ENCODE data around the gene KCNQ1.

Gene KCNQ1

GRCh38 chr11:2436013-2436520 is 8.7 kb upstream of the KCNQ1 start:
- H3F3A ChIP-seq (ENCODE audit: insufficient read depth) = no peaks in the 10 kb centered on the region
- H4K20me1 ChIP-seq (ENCODE audit: low read depth, low read length) = no peaks in the 10 kb centered on the region
- no peak overlapping the region for H3K4me2 ChIP-seq (ENCODE audit: low read depth, low read length, poor library complexity, severe bottlenecking)
- H3K36me3 ChIP-seq (ENCODE audit: low read length) = no peaks in the 10 kb centered on the region
- no peak overlapping the region for H3K9ac ChIP-seq (ENCODE audit: low read length)
- no peaks in the 10 kb centered on the region for H3K9me3 ChIP-seq (ENCODE audit: insufficient read depth, low read length)
- H3K27ac ChIP-seq (ENCODE audit: low read depth, low read length) = no peak overlapping the region
- H3K79me2 ChIP-seq (ENCODE audit: insufficient read depth, low read length) = no peaks in the 10 kb centered on the region
- H3K4me3 ChIP-seq (ENCODE audit: insufficient read depth, low read length, poor library complexity, severe bottlenecking) = no peak overlapping the region
- no peak for TF ChIP-seq CTCF (IDR thresholded peaks at IDR 0.05; ENCODE audit: insufficient read depth, low read length, poor library complexity, severe bottlenecking)
- TF ChIP-seq EZH2phosphoT487 (conservative IDR thresholded peaks at IDR 0.05; ENCODE audit: low read length) = no peak
- no peak overlapping the region for H2AFZ ChIP-seq (ENCODE audit: low read depth, low read length, severe bottlenecking)
- H3K9me2 ChIP-seq (replicated peaks; ENCODE audit: insufficient read depth, low read length) = no peaks in the 10 kb centered on the region
- no peaks in the 10 kb centered on the region for H3K27me3 ChIP-seq (ENCODE audit: low read length)

GRCh38 chr11:2436521-2437031 is 8.2 kb upstream of the KCNQ1 start:
- no peak overlapping the region for H3K4me3 ChIP-seq (ENCODE audit: insufficient read depth, low read length, poor library complexity, severe bottlenecking)
- no peak for TF ChIP-seq CTCF (IDR thresholded peaks at IDR 0.05; ENCODE audit: insufficient read depth, low read length, poor library complexity, severe bottlenecking)
- TF ChIP-seq EZH2phosphoT487 (conservative IDR thresholded peaks at IDR 0.05; ENCODE audit: low read length) = no peak
- no peaks in the 10 kb centered on the region for H3K9me3 ChIP-seq (ENCODE audit: insufficient read depth, low read length)

GRCh38 chr11:2437516-2437915 is 7.3 kb upstream of the KCNQ1 start:
- H3K9ac ChIP-seq (ENCODE audit: low read length) = no peak overlapping the region
- H3K4me3 ChIP-seq (ENCODE audit: insufficient read depth, low read length, poor library complexity, severe bottlenecking) = no peak overlapping the region
- no peaks in the 10 kb centered on the region for H3K79me2 ChIP-seq (ENCODE audit: insufficient read depth, low read length)
- H3K27me3 ChIP-seq (ENCODE audit: low read length) = no peaks in the 10 kb centered on the region
- H3K36me3 ChIP-seq (ENCODE audit: low read length) = no peaks in the 10 kb centered on the region
- TF ChIP-seq EZH2phosphoT487 (conservative IDR thresholded peaks at IDR 0.05; ENCODE audit: low read length) (no peak), CTCF (IDR thresholded peaks at IDR 0.05; ENCODE audit: insufficient read depth, low read length, poor library complexity, severe bottlenecking) (no peak)
- H4K20me1 ChIP-seq (ENCODE audit: low read depth, low read length) = no peaks in the 10 kb centered on the region
- no peak overlapping the region for H3K27ac ChIP-seq (ENCODE audit: low read depth, low read length)
- no peaks in the 10 kb centered on the region for H3K9me2 ChIP-seq (replicated peaks; ENCODE audit: insufficient read depth, low read length)
- H3K9me3 ChIP-seq (ENCODE audit: insufficient read depth, low read length) = no peaks in the 10 kb centered on the region
- H3F3A ChIP-seq (ENCODE audit: insufficient read depth) = 0 out of 2 replicates have a peak, but pooled peaks cover 3% of the 10 kb centered on the region
- no peak overlapping the region for H3K4me2 ChIP-seq (ENCODE audit: low read depth, low read length, poor library complexity, severe bottlenecking)
- H2AFZ ChIP-seq (ENCODE audit: low read depth, low read length, severe bottlenecking) = no peak overlapping the region

More at GRCh38 chr11:2436521-2437031, 8.2 kb upstream of the KCNQ1 start:
- no peak overlapping the region for H2AFZ ChIP-seq (ENCODE audit: low read depth, low read length, severe bottlenecking)
- no peak overlapping the region for H3K4me2 ChIP-seq (ENCODE audit: low read depth, low read length, poor library complexity, severe bottlenecking)
- H4K20me1 ChIP-seq (ENCODE audit: low read depth, low read length) = no peaks in the 10 kb centered on the region
- H3K9ac ChIP-seq (ENCODE audit: low read length) = no peak overlapping the region
- H3K79me2 ChIP-seq (ENCODE audit: insufficient read depth, low read length) = no peaks in the 10 kb centered on the region
- H3K27ac ChIP-seq (ENCODE audit: low read depth, low read length) = no peak overlapping the region
- H3F3A ChIP-seq (ENCODE audit: insufficient read depth) = no peaks in the 10 kb centered on the region
- H3K36me3 ChIP-seq (ENCODE audit: low read length) = no peaks in the 10 kb centered on the region
- H3K9me2 ChIP-seq (replicated peaks; ENCODE audit: insufficient read depth, low read length) = no peaks in the 10 kb centered on the region
- H3K27me3 ChIP-seq (ENCODE audit: low read length) = no peaks in the 10 kb centered on the region
